ENCODE results near the gene SCGB1D1. TPM values are rescaled to one million over a fixed set of nuclear protein-coding genes. Genes with fewer than 3 reads are reported as not detected.
"Not testable (repeated sequence)": the region's sequence is repeated elsewhere in the genome, so short reads cannot be mapped to it uniquely, and the experiment has no call there.

Gene SCGB1D1
- total RNA-seq, 1 experiment from 2014 or later = not detected

DNA sequence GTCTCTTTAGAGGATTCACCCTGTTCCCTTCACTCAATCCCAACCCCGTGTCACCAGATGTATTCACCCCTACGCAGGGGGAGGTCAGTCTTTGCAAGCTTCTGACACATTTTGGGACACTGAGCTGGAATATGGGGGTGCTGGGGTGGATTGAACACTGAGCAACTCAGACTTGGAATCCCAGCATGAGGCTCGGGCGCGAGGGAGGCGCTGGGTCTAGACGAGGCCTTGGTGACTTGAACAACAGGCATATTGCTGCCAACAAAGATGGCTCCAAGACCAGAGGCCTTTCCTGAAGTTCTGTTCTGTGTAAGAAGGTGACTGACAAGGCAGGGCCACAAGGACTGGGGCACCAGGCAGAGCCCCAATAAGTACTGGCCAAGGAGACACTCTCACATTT lies 15.4 kb downstream of the SCGB1D1 start (continued):
- TF ChIP-seq ELF1 (IDR thresholded peaks at IDR 0.05; ENCODE audit: borderline replicate concordance, low read depth) = no peak
- TF ChIP-seq SRF (IDR thresholded peaks at IDR 0.05; ENCODE audit: low read depth) = no peak
- no peak for TF ChIP-seq FOSL1 (IDR thresholded peaks at IDR 0.05; ENCODE audit: low read depth)
- no peak for TF ChIP-seq EZH2 (IDR thresholded peaks at IDR 0.05)
- TF ChIP-seq ZFX (IDR thresholded peaks at IDR 0.05) = no peak
- TF ChIP-seq CBX3 (IDR thresholded peaks at IDR 0.05; ENCODE audit: low read depth) = no peak
- no peak for TF ChIP-seq JUND (IDR thresholded peaks at IDR 0.05)
- no peak for TF ChIP-seq SIN3A (IDR thresholded peaks at IDR 0.05; ENCODE audit: low read depth)

DNA sequence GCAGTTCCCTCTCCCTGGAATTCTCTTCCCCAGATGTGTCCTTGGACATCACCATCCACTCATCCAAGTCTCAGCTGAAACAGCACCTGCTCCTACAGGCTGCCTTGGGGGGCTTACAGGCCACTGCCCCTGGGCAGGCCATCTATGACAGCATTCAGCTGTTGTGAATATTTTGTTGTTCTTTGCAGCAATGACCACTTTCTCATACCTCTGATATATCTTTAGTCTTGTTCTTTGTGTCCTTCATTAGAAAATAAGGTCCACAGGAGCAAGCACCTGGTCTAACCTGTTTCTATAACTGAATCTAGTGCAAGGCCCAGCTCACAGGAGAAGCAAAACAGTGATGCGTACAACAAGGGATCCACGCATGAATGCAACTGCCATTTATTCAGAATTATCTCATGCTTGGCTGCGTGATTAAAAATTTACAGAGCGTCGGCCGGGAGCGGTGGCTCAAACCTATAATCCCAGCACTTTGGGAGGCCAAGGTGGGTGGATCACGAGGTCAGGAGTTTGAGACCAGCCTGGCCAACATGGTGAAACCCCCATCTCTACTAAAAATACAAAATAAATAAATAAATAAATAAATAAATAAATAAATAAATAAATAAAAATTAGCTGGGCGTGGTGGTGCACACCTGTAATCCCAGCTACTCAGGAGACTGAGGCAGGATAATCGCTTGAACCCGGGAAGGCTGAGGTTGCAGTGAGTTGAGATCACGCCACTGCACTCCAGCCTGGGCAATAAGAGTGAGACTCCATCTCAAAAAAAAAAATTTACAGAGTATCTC lies 16.5 kb downstream of the SCGB1D1 start:
- H3K9me2 ChIP-seq (ENCODE audit: insufficient read depth); POLR2A ChIA-PET; ATAC-seq; H3K27ac ChIP-seq (ENCODE audit: low read depth, low read length); H3K36me3 ChIP-seq (ENCODE audit: control insufficient read depth in 1 of 2, insufficient read depth in 2 of 2, low read length in 2 of 2); H3K9ac ChIP-seq (ENCODE audit: low read length); H3K27me3 ChIP-seq (ENCODE audit: insufficient read depth, low read length); H4K20me1 ChIP-seq (ENCODE audit: insufficient read depth); BruUV-seq (replicated peaks); H3K79me2 ChIP-seq (ENCODE audit: insufficient read depth, low read length); H2AFZ ChIP-seq (ENCODE audit: low read depth, low read length, poor library complexity, severe bottlenecking); H3K4me1 ChIP-seq (ENCODE audit: control insufficient read depth in 1 of 2, insufficient read depth in 2 of 2, low read length in 2 of 2); RAD21 ChIA-PET (ENCODE audit: low non-redundant PET in 1 of 2, low total read pairs in 2 of 2, uncharacterized antibody in 2 of 2, unreplicated experiment in 2 of 2); H3K9me3 ChIP-seq (ENCODE audit: control insufficient read depth in 1 of 2, insufficient read depth in 1 of 2, low read depth in 1 of 2, low read length in 2 of 2); H3K4me2 ChIP-seq (ENCODE audit: low read length); DNase-seq (ENCODE audit: low read depth, low spot score); H3K4me3 ChIP-seq (replicated peaks in 1 of 2; ENCODE audit: low read depth in 1 of 2, low read length in 2 of 2): not testable (repeated sequence)
- CTCF ChIA-PET = interaction anchor here (1.2 kb wide), 2 partner anchors 11 to 105 kb away, joined by 3 to 6 read pairs; no protein-coding TSS in a partner anchor
- intact Hi-C loops (cut with micrococcal nuclease) = loop anchor here (5.0 kb wide), 1 partner anchor 34 kb away; no protein-coding TSS in a partner anchor

DNA sequence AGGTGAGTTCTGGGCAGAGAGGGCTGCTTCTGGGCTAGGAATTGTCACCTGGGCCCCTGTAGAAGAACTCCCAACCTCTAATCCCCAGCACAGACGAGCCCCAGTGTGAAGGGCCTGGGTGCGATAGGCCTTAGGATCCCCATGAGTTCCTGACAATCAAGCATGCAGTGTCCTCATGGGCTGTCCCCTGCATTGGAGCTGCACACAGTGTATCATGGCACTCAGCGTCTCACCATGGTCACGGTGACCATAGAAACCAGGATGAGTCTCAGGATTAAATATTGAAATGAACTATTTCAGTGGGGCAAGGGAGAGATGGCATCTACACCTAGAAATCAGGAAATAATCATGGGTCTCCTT lies 18.7 kb downstream of the SCGB1D1 start:
- Histone ChIP-seq H3K9ac (ENCODE audit: low read length) (no peak overlapping the region), H3K4me1 (ENCODE audit: control insufficient read depth in 1 of 2, insufficient read depth in 2 of 2, low read length in 2 of 2) (no peaks in the 10 kb centered on the region), H3K4me2 (ENCODE audit: low read length) (no peak overlapping the region), H4K20me1 (ENCODE audit: insufficient read depth) (no peaks in the 10 kb centered on the region), H2AFZ (ENCODE audit: low read depth, low read length, poor library complexity, severe bottlenecking) (no peak overlapping the region), H3K9me3 (ENCODE audit: control insufficient read depth in 1 of 2, insufficient read depth in 1 of 2, low read depth in 1 of 2, low read length in 2 of 2) (no peaks in the 10 kb centered on the region), H3K27me3 (ENCODE audit: insufficient read depth, low read length) (no peaks in the 10 kb centered on the region), H3K9me2 (ENCODE audit: insufficient read depth) (no peaks in the 10 kb centered on the region), H3K4me3 (replicated peaks in 1 of 2; ENCODE audit: low read depth in 1 of 2, low read length in 2 of 2) (no peak overlapping the region), H3K27ac (ENCODE audit: low read depth, low read length) (no peak overlapping the region), H3K36me3 (ENCODE audit: control insufficient read depth in 1 of 2, insufficient read depth in 2 of 2, low read length in 2 of 2) (no peaks in the 10 kb centered on the region), H3K79me2 (ENCODE audit: insufficient read depth, low read length) (no peaks in the 10 kb centered on the region)
- POLR2A ChIA-PET = interaction anchor here (0.5 kb wide), 1 partner anchor 88 kb away, joined by 3 read pairs; no protein-coding TSS in a partner anchor
- TF ChIP-seq CEBPB (IDR thresholded peaks at IDR 0.05; ENCODE audit: low read depth) (no peak), YY1 (IDR thresholded peaks at IDR 0.05; ENCODE audit: extremely low read depth, insufficient replicate concordance, low read depth, low read length) (no peak), POLR2A (IDR thresholded peaks at IDR 0.05; ENCODE audit: borderline replicate concordance, extremely low read depth, insufficient read depth, insufficient read length) (no peak)
- ATAC-seq = no peak
- BruUV-seq (replicated peaks) = no TSS peak
- RAD21 ChIA-PET (ENCODE audit: low non-redundant PET in 1 of 2, low total read pairs in 2 of 2, uncharacterized antibody in 2 of 2, unreplicated experiment in 2 of 2) = no interaction called here
- intact Hi-C loops (cut with micrococcal nuclease) = loop anchor here (2.0 to 5.0 kb wide), 2 partner anchors 36 to 412 kb away; no protein-coding TSS in a partner anchor
- DNase-seq (ENCODE audit: low read depth, low spot score) = no peak
- CTCF ChIA-PET = no interaction called here
